Endothelial cell of umbilical vein (primary cell): ENCODE measurements around the gene LAD1. TPM values are rescaled to one million over a fixed set of nuclear protein-coding genes. Genes with fewer than 3 reads are reported as not detected.

ENCODE experiments used
- BruUV-seq: library from RNA; stranded (reverse); fragments of 400-500 nt; replicated peaks from 2 replicates; lab custom pipeline; 2021; lab: Mats Ljungman, UMichigan
- CTCF ChIA-PET: fragments of 300-600, 350-600 bp; sonication (Branson Sonifier 250); formaldehyde crosslinking; loops from one replicate; lab custom pipeline; 2021; ENCODE audit warnings: antibody characterized with exemption, inconsistent platforms; lab: Charles Lee
- POLR2A ChIA-PET: fragments of 300-600, 350-600 bp; sonication (Branson Sonifier 250); formaldehyde crosslinking; loops from one replicate; lab custom pipeline; 2021; ENCODE audit warnings: antibody characterized with exemption, inconsistent platforms; lab: Charles Lee
- DNase-seq: peaks from one replicate; pipeline ENCODE4 v3.0.0-alpha.2; 2011; ENCODE audit warnings: low read depth, low spot score
- FAIRE-seq: peaks from 2 replicates; lab custom pipeline; 2011; peaks lifted over from hg19 to GRCh38; lab: Jason Lieb, UNC
- H2AFZ ChIP-seq: 2 replicates; pipeline ENCODE4 v1.6.0; 2012; ENCODE audit warnings: low read depth, low read length, control low read depth, inconsistent platforms
- H3K27ac ChIP-seq: 2 replicates; pipeline ENCODE4 v1.5.1; 2011; ENCODE audit warnings: low read depth, mild to moderate bottlenecking, control low read depth, low read length, moderate library complexity; ENCODE audit not compliant: insufficient read depth
- H3K27me3 ChIP-seq, 2 experiments: 2 replicates each; pipeline versions ENCODE4 v1.6.0 to v1.6.1; 2011; ENCODE audit warnings: low read length in 2 of 2, mixed read lengths in 1 of 2; ENCODE audit not compliant: control insufficient read depth in 2 of 2, insufficient read depth in 2 of 2
- H3K36me3 ChIP-seq, 2 experiments: 2 replicates in 1 of 2; 3 replicates in 1 of 2; pipeline ENCODE4 v1.5.1; 2011; ENCODE audit warnings: low read length in 2 of 2, mild to moderate bottlenecking in 1 of 2, moderate library complexity in 1 of 2; ENCODE audit not compliant: control insufficient read depth in 2 of 2, insufficient read depth in 2 of 2; ENCODE audit errors: extremely low read depth in 1 of 2
- H3K4me1 ChIP-seq: 3 replicates; pipeline ENCODE4 v1.5.1; 2011; ENCODE audit warnings: mild to moderate bottlenecking, low read length; ENCODE audit not compliant: control insufficient read depth, insufficient read depth; ENCODE audit errors: extremely low read depth
- H3K4me2 ChIP-seq: 2 replicates; pipeline ENCODE4 v1.6.1; 2011; ENCODE audit warnings: low read length, control low read depth, mixed read lengths; ENCODE audit not compliant: insufficient read depth
- H3K4me3 ChIP-seq, 3 experiments: fragments of 200-600 bp in 1 of 3; sonication (generic), shearing (Covaris generic) in 1 of 3; replicated peaks in 1 of 3; 2 replicates each; pipeline ENCODE4 v1.5.1; 2011 to 2016; ENCODE audit warnings: control low read depth in 3 of 3, low read length in 3 of 3, mild to moderate bottlenecking in 2 of 3, inconsistent platforms in 1 of 3, low read depth in 1 of 3, moderate library complexity in 1 of 3; ENCODE audit not compliant: insufficient read depth in 1 of 3
- H3K79me2 ChIP-seq: 2 replicates; pipeline ENCODE4 v1.6.0; 2012; ENCODE audit warnings: low read length, inconsistent platforms; ENCODE audit not compliant: control insufficient read depth, insufficient read depth
- H3K9ac ChIP-seq: replicated peaks from 2 replicates; pipeline ENCODE3; 2011; ENCODE audit warnings: low read length, control low read depth; ENCODE audit not compliant: insufficient read depth; ENCODE audit errors: extremely low read depth
- H3K9me1 ChIP-seq: replicated peaks from 3 replicates; pipeline ENCODE4 v1.6.0; 2011; ENCODE audit warnings: mild to moderate bottlenecking, low read length; ENCODE audit not compliant: control insufficient read depth, insufficient read depth; ENCODE audit errors: extremely low read depth
- H3K9me3 ChIP-seq: replicated peaks from 2 replicates; pipeline ENCODE4 v1.5.1; 2012; ENCODE audit warnings: low read length, inconsistent platforms; ENCODE audit not compliant: control insufficient read depth, insufficient read depth
- H4K20me1 ChIP-seq: replicated peaks from 2 replicates; pipeline ENCODE3; 2011; ENCODE audit warnings: mild to moderate bottlenecking, low read length; ENCODE audit not compliant: control insufficient read depth, insufficient read depth; ENCODE audit errors: extremely low read depth
- EZH2 ChIP-seq: IDR thresholded peaks from 2 replicates; pipeline ENCODE4 v1.6.1; 2012; ENCODE audit warnings: borderline replicate concordance, low read depth, mild to moderate bottlenecking, moderate library complexity, low read length, inconsistent platforms; ENCODE audit not compliant: severe bottlenecking
- FOS ChIP-seq: IDR thresholded peaks from 2 replicates; pipeline ENCODE4 v1.6.1; 2011; ENCODE audit warnings: mild to moderate bottlenecking, low read length, moderate library complexity, borderline replicate concordance; ENCODE audit not compliant: insufficient read depth
- GATA2 ChIP-seq: IDR thresholded peaks from 2 replicates; pipeline ENCODE4 v1.7.0; 2011; ENCODE audit warnings: low read depth, mild to moderate bottlenecking, moderate library complexity, mixed read lengths, low read length; ENCODE audit not compliant: insufficient read length, insufficient read depth
- JUN ChIP-seq: IDR thresholded peaks from 2 replicates; pipeline ENCODE4 v1.6.1; 2011; ENCODE audit warnings: borderline replicate concordance, low read depth; ENCODE audit not compliant: insufficient read length, insufficient read depth
- MYC ChIP-seq: IDR thresholded peaks from one replicate; pipeline ENCODE4 v1.6.1; 2011; ENCODE audit warnings: mild to moderate bottlenecking, low read depth, low read length
- POLR2A ChIP-seq: IDR thresholded peaks from 2 replicates; pipeline ENCODE4 v1.6.1; 2012; ENCODE audit warnings: low read depth, mild to moderate bottlenecking, control low read depth, low read length
- POLR2AphosphoS5 ChIP-seq: IDR thresholded peaks from 2 replicates; pipeline ENCODE4 v1.6.1; 2012; ENCODE audit warnings: low read depth, mild to moderate bottlenecking, control low read depth, low read length, moderate library complexity; ENCODE audit not compliant: insufficient read depth
- dilution Hi-C: fragments of 300-500 bp; cut with MboI; formaldehyde crosslinking; loops from one replicate; pipeline ENCODE4 v1.15.0; 2019; ENCODE audit warnings: low sequenced_read_pairs; ENCODE audit not compliant: extremely low pct_ligation_motif_present
- intact Hi-C: fragments of 100-400 bp; cut with micrococcal nuclease; formaldehyde crosslinking; loops from one replicate; pipeline ENCODE4 v1.10.0; 2022
- polyA plus RNA-seq, 4 experiments: library from polyadenylated mRNA; depleted of rRNA in 3 of 4; stranded (reverse) in 3 of 4; unstranded in 1 of 4; fragments of >200 nt; gene quantifications; 2 replicates each; pipeline versions ENCODE4 v1.2.1 to v1.2.3, GENCODE V29; 2011 to 2012; ENCODE audit warnings: missing spikeins in 1 of 4
- total RNA-seq: library from RNA; stranded (reverse); gene quantifications from 2 replicates; pipeline ENCODE4 v1.2.3, GENCODE V29; 2021
- TF ChIP-seq, protein P1 (sequence below), 2 donors: IDR thresholded peaks; 1 replicate in 1 of 2; 2 replicates in 1 of 2; pipeline ENCODE4 v1.5.1; 2011; ENCODE audit warnings: low read length in 2 of 2, mild to moderate bottlenecking in 2 of 2, moderate library complexity in 2 of 2, control low read depth in 1 of 2, inconsistent platforms in 1 of 2, low read depth in 1 of 2; ENCODE audit not compliant: insufficient read depth in 1 of 2; ENCODE audit errors: extremely low read depth in 1 of 2
- TF ChIP-seq, protein P2 (sequence below): IDR thresholded peaks from 2 replicates; pipeline ENCODE4 v1.6.1; 2011; ENCODE audit not compliant: insufficient read depth, insufficient read length

LAD1 gene
- total and polyA plus RNA-seq, 2 donors (not counting 3 experiments of a cell fraction or from before 2014, with no cell fraction given), result not detected

DNA sequence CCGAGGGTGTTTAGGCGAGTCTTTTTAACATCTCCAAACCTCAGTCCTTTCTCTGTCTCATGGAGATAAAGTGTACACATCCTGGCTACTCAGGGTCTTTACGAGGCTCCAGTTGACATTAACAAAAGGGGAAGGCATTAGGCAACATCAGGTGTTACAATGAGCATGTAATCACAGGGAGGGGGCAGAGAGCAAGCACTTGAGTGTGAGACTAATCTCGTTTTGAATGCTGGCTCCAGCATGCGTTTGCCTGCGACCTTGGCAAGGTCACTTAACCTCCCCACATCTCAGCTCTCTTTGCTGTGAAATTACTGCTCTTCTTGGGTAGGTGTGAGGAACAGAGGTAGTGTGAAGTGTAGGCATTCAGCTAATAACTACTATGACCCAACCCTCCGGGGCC is 24.8 kb downstream of the LAD1 start:
- Histone ChIP-seq H3K9ac (no peak overlapping the region), H3K36me3 (no peaks in the 10 kb centered on the region), H3K79me2 (no peaks in the 10 kb centered on the region), H3K9me3 (no peaks in the 10 kb centered on the region), H3K4me2 (no peak overlapping the region), H4K20me1 (no peaks in the 10 kb centered on the region), H3K27ac (no peak overlapping the region), H2AFZ (no peak overlapping the region), H3K4me1 (no peaks in the 10 kb centered on the region), H3K27me3 (peaks cover 9 to 15% of the 10 kb centered on the region in 2 experiments), H3K4me3 (no peak overlapping the region), H3K9me1 (no peaks in the 10 kb centered on the region)
- BruUV-seq, result no TSS peak
- ChIA-PET POLR2A (no interaction called here), CTCF (interaction anchor here (1.6 to 2.0 kb wide), 3 partner anchors 9 to 35 kb away, joined by 4 to 8 read pairs (median 6); no protein-coding TSS in a partner anchor)
- intact Hi-C loops (no loop called here), dilution Hi-C loops (no loop called here)
- FAIRE-seq (no peak), DNase-seq (no peak)
- TF ChIP-seq POLR2A (no peak), MYC (no peak), GATA2 (no peak), POLR2AphosphoS5 (no peak), EZH2 (no peak), FOS (no peak), JUN (no peak)
- TF ChIP-seq, protein P1, sequence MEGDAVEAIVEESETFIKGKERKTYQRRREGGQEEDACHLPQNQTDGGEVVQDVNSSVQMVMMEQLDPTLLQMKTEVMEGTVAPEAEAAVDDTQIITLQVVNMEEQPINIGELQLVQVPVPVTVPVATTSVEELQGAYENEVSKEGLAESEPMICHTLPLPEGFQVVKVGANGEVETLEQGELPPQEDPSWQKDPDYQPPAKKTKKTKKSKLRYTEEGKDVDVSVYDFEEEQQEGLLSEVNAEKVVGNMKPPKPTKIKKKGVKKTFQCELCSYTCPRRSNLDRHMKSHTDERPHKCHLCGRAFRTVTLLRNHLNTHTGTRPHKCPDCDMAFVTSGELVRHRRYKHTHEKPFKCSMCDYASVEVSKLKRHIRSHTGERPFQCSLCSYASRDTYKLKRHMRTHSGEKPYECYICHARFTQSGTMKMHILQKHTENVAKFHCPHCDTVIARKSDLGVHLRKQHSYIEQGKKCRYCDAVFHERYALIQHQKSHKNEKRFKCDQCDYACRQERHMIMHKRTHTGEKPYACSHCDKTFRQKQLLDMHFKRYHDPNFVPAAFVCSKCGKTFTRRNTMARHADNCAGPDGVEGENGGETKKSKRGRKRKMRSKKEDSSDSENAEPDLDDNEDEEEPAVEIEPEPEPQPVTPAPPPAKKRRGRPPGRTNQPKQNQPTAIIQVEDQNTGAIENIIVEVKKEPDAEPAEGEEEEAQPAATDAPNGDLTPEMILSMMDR (IDR thresholded peaks at IDR 0.05; ENCODE audit: extremely low read depth in 1 of 2, insufficient read depth in 1 of 2, low read depth in 1 of 2, low read length in 2 of 2), result no peak
- TF ChIP-seq, protein P2, sequence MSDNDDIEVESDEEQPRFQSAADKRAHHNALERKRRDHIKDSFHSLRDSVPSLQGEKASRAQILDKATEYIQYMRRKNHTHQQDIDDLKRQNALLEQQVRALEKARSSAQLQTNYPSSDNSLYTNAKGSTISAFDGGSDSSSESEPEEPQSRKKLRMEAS, result no peak
